ENCODE results near the gene CFAP100.

DNA sequence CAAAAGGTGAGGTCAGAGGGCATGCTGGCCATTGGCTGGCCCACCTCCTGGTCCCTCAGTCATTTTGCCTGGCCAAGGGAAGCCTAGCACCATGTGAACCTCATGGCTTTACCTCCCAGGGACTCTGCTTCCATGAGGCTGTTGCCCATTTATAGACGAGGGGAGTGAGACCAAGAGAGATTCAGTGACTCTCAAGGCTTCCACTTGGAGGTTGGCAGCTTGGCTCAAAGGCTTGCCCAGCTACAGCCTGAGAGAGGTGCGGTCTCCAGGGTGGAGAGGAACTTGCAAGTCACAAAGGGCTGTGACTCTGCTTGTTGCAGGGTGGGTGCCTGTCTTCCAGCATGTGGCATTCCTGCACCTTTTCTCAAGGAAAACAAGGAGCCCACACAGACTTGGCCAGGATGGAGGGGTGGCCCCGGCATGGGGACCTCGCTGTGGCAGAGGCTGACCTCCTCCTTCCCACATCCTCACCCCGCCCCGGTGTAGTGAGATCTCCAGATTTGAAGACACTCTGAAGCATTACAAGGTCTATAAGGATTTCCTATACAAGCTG, 24.5 kb downstream of the CFAP100 start:
- TF ChIP-seq, protein P1, sequence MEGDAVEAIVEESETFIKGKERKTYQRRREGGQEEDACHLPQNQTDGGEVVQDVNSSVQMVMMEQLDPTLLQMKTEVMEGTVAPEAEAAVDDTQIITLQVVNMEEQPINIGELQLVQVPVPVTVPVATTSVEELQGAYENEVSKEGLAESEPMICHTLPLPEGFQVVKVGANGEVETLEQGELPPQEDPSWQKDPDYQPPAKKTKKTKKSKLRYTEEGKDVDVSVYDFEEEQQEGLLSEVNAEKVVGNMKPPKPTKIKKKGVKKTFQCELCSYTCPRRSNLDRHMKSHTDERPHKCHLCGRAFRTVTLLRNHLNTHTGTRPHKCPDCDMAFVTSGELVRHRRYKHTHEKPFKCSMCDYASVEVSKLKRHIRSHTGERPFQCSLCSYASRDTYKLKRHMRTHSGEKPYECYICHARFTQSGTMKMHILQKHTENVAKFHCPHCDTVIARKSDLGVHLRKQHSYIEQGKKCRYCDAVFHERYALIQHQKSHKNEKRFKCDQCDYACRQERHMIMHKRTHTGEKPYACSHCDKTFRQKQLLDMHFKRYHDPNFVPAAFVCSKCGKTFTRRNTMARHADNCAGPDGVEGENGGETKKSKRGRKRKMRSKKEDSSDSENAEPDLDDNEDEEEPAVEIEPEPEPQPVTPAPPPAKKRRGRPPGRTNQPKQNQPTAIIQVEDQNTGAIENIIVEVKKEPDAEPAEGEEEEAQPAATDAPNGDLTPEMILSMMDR (IDR thresholded peaks at IDR 0.05), result no peak
- TF ChIP-seq POLR2A (IDR thresholded peaks at IDR 0.05), result no peak
